Esophagus squamous epithelium (tissue), 4 donors: Measurements from ENCODE around the gene CNTNAP5.

ENCODE experiments used
- CTCF ChIP-seq, 6 experiments: fragments of 450-650 bp in 4 of 6; fragments of 200-600 bp in 2 of 6; sonication (generic) in 2 of 6; IDR thresholded peaks; one replicate each; pipeline ENCODE4 v1.5.1; 2016 to 2019; ENCODE audit warnings: antibody characterized with exemption in 6 of 6, mild to moderate bottlenecking in 4 of 6, moderate library complexity in 4 of 6
- POLR2A ChIP-seq, 4 donors: fragments of 450-650 bp; IDR thresholded peaks; one replicate each; pipeline ENCODE4 v1.6.1; 2017; ENCODE audit warnings: antibody characterized with exemption in 4 of 4, mild to moderate bottlenecking in 4 of 4, moderate library complexity in 3 of 4

- TF ChIP-seq CTCF (IDR thresholded peaks at IDR 0.05) (no peak), POLR2A (IDR thresholded peaks at IDR 0.05) (no peak)
These were observed 773.5 kb downstream of the CNTNAP5 start for GRCh38 chr2:124798551-124798950.
